NCI-H2196 treated with DMSO at 0.1 percent for 48 hours (cell line): ENCODE measurements around the gene PRSS21.

Experiments used
- DNase-seq: peaks from one replicate; lab custom pipeline; 2025; ENCODE audit not compliant: unreplicated experiment; lab: John Stamatoyannopoulos, UW

The PRSS21 gene

DNA sequence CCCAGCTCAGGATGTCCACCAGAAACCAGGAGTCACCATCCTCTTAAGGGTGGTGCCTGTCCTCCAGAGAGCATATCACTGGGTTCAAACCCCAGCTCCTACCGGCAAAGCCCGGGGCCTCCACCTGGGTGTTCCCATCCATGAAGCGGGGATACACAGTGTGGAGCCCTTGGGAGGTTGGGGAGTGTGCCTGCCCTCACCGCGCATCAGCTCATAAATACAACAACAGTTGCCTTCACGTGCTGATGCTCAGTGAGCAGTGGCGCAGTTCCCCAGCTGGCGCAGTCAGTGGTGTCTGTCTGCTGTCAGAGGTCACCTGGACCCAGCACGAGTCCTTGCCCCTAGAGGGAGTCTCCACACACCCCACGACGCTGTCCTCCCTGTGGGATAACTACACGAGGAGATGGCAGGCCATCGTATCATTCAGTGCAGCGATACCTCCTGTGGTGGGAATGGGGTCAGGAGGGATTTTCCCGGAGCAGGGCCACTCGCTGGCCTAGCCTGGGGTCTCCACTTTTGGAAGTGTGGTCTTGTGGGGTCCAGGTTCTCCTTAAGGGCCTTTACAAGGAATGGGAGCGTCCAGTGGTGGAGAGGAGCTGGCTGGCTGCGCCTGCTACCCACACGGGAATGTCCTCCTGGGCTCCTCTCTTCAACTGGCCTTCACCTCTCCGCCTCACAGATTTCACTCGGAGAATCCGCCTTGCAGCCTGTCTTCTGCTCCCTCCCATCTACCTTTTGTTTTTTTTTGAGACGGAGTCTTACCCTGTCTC, 37.7 kb upstream of the PRSS21 start:
- no peak for DNase-seq

DNA sequence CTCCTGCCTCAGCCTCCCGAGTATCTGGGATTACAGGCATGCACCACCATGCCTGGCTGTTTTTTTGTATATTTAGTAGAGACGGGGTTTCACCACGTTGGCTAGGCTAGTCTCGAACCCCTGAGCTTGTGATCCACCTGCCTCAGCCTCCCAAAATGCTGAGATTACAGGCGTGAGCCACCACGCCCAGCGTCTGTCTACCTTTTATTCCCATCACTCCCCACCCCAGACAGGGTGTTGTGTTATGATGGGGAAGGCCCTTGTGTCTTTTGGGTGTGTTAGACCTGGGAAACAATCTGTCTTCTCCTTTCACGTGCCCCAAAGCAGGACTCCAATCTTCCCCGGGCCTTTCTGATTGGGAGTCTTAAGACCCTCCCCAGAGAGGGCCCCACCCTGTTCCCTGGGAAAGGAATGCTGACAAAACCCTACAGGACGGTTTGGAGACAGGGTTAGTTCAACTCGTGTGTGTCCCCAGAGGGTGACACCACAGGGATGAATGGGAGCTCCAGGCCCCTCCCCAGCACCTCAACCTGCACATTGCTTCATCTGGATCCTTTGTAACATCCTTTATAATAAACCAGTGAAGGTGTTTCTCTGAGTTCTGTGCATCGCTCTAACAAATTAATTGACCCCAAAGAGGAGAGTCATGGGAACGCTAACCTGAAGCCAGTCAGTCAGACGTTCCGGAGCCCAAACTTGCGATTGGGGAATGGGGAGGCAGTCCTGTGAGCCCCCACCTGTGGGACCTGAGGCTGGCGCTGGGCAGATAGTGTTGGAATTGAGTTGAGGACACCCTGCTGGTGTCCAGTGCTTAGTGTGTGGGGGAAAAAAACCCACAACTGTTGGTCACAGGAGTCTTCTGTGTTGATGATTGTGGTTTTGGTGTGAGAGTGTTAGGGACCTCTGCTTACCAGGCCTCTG, 36.8 kb upstream of the PRSS21 start:
- DNase-seq: no peak

DNA sequence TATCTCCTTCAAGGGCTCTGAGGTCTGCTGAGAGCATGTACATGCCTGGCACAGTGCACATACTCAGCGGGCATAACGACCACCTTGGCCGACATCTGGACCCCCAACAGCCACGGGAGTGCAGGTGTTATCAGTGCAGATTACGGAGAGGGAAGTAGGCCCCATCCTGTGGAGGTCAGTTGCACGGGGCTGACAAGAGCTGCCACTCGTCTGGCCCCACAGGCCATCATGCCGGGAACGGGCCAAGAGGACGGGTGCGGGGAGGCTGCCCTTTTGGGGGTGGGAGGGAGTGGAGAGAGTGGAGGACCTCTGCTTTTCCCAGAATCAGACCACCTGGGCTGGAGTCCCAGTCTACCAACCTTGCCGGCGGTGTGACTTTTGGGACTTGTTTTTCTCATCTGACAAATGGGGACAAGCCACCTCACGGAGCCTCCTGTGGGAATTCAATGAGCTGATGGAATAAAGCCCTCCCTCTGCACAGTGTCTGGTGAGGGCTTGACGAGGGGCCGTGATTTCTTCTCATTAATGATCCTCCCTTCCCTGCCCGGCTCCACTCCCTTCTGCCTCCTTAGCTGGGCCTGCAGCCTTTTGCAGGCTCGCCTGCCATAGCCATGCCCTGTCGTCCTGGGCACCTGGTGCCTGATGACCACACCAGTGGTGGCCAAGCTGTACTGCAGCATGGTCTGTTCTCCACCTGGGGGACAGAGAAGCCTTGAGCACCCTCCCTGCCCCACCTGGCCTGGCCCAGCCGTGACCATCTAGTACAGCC, 34.3 kb upstream of the PRSS21 start:
- DNase-seq: no peak

DNA sequence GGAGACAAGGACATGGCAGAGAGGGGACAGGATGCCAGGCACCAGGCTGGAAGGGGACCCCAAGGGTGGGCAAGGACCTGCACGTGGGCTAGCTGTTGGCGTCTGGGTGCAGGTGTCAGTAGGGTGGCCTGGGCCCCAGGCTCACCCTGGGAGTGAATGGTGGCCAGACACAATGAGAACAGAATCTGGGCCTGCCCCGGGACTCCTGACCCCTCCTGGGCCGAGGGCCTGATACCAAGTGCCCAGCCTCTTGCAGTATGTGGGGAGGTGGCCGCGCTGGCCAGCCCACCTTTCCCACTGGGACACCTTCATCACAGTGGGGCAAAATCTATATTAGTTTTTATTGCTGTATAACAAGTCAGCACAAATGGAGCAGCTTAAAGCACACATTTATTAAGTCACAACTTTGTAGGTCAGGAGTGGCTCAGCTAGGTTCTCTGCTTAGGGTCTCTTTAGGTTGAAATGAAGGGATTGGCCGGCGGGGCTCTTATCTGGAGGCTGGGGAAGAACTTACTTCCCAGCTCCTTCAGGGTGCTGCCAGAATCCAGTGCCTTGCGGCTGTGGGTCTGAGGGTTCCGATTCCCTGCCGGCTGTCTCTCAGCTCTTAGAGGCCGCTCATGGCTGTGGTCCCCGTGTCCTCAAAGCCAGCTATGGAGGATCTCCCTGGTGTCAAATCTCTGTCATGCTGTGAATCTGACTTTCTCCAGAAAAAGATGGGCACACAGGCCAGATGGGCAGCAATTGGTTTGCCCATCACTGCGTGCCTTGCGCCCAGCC, 33.3 kb upstream of the PRSS21 start:
- DNase-seq: no peak

DNA sequence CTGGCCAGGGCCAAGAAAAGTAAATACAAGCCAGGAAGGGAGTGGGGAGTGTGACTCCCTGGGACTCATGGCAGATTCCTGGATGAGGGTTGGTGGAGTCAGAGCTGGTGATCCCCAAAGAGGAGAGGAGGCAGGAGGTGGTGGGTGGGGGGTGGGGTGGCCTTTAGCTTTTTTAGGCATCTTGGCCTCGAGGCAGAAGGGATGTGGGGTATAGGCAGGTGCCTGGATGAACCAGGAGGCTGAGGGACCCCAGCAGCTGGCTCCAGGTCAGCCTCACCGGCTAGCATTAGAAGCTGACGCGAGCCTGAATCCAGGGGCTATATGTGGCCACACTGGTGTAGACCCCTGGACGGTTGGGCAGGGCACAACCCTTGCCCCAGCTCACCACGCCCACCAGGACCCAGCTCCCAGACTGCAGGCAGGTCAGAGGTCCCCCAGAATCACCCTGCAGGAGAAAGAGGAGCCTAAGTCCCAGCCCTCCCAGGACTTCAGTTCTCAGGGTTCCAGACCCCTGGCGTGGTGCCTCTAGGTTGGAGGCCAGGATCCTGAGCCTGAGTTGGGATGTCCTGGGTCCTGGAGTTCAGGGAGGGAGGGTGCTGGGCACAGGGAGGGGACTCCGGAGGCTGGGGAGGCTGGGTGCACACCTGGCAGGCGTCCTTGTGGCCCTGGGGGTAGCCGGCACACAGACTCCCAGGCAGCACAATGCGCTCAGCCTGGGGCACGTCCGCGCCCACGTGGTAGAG, 32.5 kb upstream of the PRSS21 start:
- DNase-seq: no peak

DNA sequence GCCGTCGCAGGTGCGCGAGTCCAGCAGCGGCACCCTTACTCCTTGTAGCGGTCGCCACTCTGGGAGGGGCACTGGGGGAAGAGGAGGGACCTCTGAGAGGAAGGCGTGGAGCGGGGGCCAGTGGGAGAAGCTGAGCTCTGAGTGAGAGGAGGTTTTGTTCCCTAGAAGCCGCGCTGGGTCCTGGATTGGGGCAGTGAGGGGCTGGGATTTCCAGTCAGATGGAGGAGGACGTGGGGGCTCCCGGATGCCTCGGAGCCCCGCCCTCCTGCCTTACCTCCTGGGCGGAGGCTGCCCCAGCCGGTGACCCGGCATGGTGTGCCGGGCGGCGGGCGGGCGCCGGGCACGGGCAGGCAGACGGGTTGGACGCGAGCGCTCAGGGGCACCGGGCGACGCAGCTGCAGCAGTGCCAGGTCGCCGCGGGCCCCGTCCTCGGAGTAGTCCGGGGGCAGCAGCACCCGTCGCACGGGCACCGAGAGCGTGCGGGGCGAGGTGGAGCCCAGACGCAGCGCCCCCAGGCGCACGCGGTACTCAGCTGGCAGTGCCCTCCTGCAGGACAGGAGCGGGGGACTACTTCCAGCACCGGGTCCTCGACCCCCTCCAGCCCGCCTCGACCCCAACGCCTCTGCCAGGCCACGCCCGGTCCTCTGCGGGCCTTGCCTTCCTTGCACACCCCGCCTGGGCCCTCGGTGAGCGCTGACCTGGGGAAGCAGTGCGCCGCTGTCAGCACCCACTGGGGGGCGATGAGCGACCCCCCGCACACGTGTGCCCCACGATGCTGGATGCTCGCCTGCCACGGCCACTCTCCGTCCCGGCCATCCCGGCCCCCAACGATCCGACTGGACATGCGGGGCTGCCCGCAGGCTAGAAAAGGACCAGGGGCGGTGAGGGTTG, 31.7 kb upstream of the PRSS21 start:
- peak; percentile 48 for DNase-seq

DNA sequence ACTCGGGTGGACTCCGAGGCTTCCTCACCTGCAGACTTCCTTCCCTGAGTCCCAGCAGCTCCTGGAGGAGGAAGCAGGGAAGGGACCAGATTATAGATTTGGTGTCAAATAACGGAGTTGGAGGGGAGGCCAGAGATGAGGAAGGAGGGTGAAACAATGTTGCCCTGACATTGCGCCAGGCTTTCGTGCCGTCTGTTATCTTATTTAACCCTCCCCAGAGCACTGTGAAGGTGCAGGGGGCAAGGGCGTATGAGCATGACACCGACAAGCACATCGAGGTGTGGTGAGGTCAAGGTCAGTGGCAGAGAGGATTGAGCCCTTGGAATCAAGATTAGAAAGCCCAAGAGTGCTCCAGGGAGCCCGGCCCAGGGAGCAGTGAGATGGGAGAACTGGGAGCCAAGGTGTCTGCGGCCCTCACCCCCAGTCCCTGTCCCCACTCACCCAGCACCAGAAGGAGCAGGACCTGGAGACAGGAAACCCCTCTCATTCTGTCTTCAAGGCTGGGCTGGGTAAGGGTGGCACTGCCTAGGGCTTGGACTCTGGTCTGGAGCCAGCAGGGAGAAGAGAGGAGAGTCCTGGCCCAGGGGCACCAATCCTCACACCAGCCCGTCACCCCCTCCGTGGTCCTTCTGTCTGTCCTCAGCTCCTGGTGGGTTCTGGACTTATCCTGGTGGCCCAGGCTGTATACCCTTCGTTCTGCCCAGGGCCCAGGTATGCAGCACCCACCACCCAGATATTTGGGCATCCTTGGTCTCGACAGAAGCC, 30.8 kb upstream of the PRSS21 start:
- no peak for DNase-seq

DNA sequence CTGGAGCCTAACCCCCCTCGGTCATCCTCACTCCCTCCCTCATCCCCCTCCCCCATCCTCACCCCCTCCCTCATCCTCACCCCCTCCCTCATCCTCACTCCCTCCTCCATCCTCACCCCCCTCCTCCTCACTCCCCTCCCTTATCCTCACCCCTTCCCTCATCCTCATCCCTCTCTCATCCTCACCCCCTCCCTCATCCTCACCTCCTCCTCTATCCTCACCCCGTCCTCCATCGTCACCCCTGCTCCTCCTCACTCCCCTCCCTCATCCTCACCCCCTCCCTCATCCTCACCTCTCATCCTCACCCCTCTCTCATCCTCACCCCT, 30.2 kb upstream of the PRSS21 start:
- DNase-seq: no peak

DNA sequence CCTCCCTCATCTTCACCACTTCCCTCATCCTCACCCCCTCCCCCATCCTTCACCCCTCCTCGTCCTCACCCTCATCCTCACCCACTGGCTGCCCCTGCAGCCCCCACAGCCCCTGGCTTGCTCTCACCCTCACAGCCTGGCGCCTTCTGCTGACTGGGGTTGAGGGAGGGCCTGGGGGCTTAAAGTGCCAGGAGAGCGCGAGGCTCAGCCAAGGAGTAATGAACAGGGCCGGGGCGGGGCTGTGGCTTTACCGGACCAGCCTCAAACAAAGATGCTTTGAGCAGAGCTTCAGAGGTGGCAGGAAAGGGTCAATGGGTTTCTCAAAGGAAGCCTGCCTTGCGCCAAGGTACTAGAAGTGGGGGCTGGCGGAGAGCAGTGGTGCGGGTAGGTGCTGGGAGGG, 29.6 kb upstream of the PRSS21 start, which contains the start of gene PRSS33:
Gene PRSS33, minus strand, starts transcription at position 155 of the 400 bp plus-strand sequence. CDS start 1,013 bp downstream, outside the sequence.
- DNase-seq: no peak

DNA sequence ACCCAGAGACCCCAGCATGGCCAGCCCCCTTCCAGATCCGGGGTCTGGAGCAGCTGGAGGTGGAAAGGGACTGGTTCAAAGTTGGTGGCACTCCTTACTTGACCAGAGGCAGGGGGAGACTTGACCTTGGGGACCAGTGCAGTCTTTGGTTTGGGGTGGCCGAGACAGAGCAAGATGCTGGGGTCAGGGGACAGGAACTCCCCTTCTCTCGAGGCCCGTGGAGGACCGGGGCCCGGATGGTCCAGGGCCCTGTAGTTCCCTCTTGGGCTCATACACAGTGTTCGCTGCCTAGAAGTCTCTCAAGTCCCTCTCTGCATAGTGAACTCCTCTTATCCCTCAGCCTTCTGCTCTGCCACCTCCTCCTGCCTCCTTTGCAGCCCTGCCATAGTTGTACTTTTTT, 29.1 kb upstream of the PRSS21 start:
- no peak for DNase-seq

DNA sequence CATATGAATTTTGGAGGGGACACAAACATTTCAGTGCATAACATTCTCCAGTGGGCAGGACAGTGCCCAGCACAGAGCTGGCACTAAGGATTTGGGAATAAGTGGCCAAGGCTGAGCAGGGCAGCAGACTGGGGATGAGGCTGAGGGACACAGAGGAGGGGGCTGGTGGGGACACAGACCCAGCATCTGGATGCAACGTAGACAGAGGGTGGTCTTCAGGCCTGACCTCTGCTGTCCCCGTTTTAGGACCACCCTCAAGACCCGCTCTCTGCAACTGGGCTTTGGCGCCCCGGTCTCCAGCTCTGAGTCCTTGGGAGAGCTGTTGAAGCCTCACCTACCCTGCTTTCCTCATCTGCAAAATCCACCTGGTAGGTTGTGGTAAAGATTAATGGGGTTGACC, 26.4 kb upstream of the PRSS21 start:
- no peak for DNase-seq

DNA sequence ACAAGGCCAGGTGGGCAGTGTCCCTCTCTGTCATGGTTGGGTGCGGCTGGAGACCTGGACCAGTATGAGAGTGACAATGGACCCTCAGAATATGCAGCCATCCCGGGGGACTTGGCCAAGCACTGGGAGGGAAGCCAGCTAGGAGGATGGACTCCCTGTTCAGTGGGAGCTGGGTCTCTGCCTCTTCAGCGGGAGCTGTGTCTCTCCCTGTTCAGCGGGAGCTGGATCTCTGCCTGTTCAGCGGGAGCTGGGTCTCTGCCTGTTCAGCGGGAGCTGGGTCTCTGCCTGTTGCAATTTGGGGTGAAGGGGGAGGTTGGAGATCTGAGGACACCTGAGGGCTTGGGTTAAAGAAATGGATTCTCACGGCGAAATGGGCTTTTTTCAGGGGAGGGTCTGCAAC, 25.9 kb upstream of the PRSS21 start:
- no peak for DNase-seq

DNA sequence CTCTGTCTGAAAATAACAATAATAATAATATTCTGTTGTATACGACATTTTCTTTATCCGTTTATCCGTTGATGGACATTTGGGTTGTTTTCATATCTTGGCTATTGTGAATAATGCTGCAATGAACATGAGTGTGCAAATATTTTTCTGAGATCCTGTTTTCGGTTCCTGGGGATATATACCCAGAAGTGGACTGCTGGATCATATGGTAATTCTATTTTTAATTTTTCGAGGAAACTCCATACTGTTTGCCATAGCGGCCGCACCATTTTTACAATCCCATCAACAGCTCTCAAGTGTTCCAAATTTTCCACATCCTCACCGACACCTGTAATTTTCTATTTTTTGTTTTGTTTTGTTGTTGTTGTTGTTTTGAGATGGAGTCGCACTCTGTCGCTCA, 24.1 kb upstream of the PRSS21 start:
- DNase-seq: no peak

DNA sequence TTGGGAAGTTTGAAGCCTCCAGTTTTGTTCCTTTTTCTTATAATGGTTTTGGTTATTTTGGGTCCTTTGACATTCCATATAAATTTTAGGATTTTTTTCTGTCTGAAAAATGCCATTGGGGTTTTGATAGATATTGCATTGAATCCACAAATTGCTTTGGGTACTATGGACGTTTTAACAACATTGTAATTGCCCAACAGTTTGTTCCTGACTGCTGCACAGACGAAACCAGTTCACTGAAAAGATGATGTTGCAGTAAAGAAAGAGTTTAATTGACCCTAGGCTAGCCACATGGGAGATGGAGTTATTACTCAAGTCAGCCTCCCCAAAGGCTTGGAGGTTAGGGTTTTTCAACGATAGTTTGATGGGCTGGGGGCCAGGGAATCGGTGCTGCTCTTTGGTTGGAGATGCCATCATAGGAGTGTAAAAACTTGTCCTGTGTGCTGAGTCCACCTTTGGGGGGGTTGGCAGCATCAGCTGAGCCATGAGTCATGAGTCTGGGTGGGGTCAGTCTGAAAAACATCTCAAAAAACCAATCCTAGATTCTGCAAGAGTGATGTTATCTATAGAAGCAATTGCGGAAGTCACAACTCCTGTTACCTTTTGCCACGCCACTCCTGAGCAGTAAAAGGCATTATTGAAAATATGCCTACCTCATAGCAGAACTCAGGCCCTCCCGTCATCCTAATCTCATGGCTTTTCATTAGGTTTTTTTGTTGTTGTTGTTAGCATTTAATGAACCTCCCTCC, 21.5 kb upstream of the PRSS21 start:
- DNase-seq: no peak

DNA sequence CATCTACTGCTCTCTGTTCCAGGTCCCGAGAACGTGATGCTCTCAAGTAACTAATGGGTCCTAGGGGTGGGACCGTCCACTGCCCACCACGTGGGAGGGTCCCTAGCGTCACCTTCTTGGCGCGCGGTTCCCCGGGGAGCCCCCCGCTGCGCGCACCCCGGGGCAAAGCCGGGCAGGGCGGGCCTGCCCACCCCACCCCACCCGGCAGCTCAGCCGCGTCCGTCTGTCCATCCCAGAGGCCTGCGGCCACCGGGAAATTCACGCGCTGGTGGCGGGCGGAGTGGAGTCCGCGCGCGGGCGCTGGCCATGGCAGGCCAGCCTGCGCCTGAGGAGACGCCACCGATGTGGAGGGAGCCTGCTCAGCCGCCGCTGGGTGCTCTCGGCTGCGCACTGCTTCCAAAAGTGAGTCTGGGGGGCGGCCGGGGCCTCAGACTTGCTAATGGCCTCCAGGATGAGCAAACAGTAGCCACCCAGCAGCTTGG, 18.3 kb upstream of the PRSS21 start:
- DNase-seq: no peak

DNA sequence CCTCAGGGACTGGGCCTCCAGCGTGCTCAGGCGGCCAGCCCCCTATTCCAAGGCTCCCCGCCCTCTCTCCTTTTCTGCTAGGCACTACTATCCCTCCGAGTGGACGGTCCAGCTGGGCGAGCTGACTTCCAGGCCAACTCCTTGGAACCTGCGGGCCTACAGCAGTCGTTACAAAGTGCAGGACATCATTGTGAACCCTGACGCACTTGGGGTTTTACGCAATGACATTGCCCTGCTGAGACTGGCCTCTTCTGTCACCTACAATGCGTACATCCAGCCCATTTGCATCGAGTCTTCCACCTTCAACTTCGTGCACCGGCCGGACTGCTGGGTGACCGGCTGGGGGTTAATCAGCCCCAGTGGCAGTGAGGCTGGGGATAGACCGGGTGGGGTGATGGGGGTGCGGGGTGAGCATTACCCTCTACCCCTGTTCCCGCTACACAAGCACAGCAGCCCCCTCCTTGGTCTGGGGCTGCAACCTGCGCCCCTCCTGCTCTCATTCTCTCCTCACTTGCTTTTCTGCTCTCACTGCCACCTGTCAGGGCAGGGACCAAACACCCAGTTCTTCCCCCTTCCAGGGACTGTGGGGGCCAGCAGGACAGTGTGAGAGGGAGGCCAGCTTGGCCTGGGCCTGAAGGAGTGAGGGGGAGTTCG, 17.7 kb upstream of the PRSS21 start:
- DNase-seq: no peak

DNA sequence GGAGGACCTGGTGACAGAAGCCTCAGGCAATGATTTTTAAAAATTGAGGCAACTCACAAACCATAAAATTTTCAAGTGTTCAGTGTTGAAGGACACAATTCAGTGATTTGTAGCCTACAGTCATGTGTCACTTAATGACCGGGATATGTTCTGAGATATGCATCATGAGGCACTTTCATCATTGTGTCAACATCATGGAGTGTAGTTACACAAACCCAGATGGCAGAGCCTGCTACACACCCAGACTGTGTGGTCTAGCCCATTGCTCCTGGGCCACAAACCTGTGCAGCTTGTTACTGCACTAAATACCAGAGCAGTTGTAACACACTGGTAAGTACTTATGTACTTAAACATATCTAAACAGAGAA, 17.2 kb upstream of the PRSS21 start:
- no peak for DNase-seq
